MV-4-11 (cell line): ENCODE results near the gene YEATS4.
A peak's percentile ranks its signal among the peaks of the same experiment; 100 is the strongest.
"Not testable (repeated sequence)": the region's sequence is repeated elsewhere in the genome, so short reads cannot be mapped to it uniquely, and the experiment has no call there.

Experiments
- DNase-seq: peaks from one replicate; lab custom pipeline; 2025; lab: John Stamatoyannopoulos, UW

The YEATS4 gene

DNA sequence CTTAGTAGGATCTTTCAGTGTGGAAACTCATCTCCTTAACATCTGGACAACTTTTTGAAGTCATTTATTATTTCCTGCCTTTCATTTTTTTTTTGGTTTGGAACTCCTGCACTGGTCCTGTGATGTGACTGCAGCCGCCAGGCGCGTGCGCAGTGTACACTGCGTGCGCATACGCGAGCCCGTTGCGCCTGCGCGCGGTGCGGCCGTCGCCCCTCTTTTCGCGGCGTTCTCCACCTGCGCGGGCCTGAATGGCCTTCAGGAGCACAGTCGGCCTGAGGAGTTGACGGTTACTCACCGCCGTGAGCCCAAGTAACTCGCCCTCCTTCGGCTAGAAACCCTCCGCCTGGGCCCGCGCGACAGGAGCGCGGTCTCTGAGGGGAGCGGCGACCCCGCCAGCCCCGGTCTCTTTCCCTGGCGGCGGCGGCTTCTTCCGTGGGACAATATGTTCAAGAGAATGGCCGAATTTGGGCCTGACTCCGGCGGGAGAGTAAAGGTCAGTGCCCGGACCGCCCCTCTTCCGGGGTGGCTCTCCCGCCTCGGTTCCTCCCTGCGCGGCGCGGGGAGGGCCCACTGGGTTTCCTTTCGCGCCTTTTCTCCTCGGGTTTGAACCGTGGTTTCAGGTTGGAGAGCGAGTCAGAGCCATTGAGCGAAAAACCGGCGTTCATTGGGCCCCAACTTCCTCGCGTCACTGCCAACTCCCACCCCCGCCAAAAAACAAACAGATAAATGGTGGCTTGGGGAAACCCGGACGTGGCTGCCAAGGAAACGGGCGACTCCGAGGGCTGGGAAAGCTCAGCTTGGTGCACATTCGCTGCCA is at the start of gene YEATS4:
Gene YEATS4, plus strand, starts transcription at position 213 of the 817 bp plus-strand sequence. Its CDS starts 230 bp downstream, at position 443.
- peak; percentile 90 for DNase-seq

- no peak for DNase-seq
Observed at GRCh38 chr12:69313209-69313608, 46.3 kb upstream of the YEATS4 start.

DNA sequence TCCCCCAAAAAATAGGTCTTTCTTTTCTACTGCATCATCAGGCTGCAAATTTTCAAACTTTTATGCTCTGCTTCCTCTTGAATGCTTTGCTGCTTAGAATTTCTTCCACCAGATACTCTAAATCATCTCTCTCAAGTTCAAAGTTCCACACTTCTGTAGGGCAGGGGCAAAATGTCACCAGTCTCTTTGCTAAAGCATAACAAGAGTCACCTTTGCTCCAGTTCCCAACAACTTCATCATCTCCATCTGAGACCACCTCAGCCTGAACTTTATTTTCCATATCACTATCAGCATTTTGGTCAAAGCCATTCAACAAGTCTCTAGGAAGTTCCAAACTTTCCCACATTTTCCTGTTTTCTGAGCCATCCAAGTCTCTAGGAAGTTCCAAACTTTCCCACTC is 42.8 kb upstream of the YEATS4 start:
- DNase-seq: not testable (repeated sequence)

GRCh38 chr12:69317233-69317632 is 42.3 kb upstream of the YEATS4 start:
- DNase-seq: not testable (repeated sequence)

DNA sequence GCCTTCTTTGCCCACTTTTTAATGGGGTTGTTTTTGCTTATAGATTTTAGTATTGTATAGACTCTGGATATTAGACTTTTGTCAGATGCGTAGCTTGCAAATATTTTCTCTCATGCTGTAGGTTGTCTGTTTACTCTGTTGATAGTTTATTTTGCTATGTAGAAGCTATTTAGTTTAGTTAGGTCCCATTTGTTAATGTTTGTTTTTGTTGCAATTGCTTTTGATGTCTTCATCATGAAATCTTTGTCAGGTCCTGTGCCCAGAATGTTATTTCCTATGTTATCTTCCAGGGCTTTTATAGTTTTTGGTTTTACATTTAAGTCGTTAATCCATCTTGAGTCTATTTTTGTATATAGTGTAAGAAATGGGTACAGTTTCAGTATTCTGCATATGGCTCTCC is 41.3 kb upstream of the YEATS4 start:
- DNase-seq: no peak

GRCh38 chr12:69321351-69321750 is 38.2 kb upstream of the YEATS4 start:
- DNase-seq: peak; percentile 69

GRCh38 chr12:69324797-69325466 is 34.6 kb upstream of the YEATS4 start:
- peak; percentile 90 for DNase-seq

DNA sequence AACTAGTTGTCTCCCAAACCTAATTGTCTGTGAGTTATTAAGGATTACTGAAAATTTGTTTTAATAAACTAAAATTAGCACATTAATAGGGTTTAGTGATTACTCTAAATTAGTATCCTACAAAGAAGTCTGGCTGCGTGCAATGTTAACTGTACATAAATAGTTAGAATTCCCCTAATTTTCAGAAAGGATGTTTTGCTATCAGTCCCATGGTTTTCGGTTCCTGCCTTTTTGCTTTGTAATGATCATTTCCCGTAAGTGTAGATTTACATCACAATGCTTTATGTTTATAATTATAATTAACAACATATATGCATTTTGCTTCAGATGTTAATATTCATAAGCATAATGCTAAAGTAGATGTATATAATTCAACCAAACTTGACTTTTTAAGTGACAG is 31.1 kb upstream of the YEATS4 start:
- no peak for DNase-seq

- peak; percentile 54 for DNase-seq
Observed at GRCh38 chr12:69329669-69330428, 29.7 kb upstream of the YEATS4 start.

DNA sequence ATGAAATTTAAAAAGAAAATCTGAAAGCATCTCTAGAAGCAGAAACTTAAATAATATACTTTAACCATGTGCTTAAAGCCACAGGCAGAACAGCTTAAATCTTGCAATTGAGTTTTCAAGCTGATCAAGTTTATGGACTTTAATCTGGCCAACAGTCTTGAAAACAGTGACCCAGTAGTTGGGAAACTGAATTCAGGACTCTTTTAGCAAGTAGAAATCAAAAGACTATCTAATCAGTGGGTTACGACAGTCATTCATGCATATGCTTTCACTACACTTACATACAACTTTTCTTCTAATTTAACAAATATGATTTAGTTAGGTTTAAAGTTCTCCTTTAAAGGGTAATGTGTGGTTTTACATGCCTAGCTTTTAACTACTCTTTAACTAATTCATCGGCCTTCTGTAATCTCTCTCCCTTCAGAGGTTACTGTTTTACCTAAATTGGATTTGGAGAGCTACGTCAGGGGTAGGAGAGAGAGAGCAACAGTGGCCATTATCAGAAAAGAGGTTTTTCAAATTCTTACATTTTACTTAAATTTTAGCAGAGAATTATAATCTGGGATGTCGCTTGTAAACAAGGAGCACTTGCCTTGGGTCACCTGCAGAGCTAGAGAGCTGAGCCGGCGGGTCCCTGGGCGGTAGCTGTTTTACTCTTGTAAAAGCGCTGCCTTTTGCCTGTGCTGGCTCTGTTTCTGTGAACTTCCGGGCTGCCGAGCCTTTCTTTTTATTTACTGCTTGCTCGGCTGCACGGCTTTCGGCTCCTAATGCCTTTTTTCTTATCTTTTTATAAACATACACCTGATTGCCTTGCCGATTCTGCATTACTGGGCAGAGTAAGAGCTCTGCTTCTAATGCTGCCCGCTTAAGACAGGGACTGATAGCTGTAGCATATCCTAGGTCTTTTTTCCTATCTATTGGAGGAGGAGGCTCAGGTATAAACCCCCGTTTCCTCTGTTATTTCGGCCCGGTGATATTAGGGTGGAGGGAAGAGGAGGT is 28.8 kb upstream of the YEATS4 start:
- DNase-seq: no peak

GRCh38 chr12:69331519-69331908 is 28.0 kb upstream of the YEATS4 start:
- no peak for DNase-seq

GRCh38 chr12:69331909-69332684 is 27.4 kb upstream of the YEATS4 start:
- no peak for DNase-seq

DNA sequence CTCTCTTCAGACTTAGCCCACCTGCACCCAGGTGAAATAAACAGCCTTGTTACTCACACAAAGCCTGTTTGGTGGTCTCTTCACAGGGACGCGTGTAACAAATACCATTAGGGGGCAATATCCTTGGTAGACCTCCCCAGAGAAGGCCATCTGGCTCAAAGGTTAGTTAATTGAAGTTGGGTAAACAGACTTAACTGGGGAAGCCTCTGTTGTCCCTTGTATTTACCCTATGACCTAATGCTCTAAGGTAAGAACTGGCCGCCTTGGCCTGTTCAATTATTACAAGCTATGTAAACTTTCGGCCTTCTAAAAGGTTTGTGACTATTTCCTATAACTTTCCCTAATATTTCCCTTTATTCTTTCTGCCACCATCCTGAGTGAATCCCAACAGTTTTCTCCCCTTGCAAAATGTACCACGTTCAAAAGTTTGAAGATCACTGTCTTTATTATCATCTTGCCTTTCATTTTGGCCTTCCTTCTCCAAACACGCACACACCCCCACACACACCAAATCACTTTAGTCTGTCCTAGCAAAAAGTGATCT is 26.7 kb upstream of the YEATS4 start:
- DNase-seq: no peak

- DNase-seq: no peak
Observed at GRCh38 chr12:69334158-69334557, 25.4 kb upstream of the YEATS4 start.

- peak; percentile 58 for DNase-seq
Observed at GRCh38 chr12:69337311-69338090, 22.0 kb upstream of the YEATS4 start.

DNA sequence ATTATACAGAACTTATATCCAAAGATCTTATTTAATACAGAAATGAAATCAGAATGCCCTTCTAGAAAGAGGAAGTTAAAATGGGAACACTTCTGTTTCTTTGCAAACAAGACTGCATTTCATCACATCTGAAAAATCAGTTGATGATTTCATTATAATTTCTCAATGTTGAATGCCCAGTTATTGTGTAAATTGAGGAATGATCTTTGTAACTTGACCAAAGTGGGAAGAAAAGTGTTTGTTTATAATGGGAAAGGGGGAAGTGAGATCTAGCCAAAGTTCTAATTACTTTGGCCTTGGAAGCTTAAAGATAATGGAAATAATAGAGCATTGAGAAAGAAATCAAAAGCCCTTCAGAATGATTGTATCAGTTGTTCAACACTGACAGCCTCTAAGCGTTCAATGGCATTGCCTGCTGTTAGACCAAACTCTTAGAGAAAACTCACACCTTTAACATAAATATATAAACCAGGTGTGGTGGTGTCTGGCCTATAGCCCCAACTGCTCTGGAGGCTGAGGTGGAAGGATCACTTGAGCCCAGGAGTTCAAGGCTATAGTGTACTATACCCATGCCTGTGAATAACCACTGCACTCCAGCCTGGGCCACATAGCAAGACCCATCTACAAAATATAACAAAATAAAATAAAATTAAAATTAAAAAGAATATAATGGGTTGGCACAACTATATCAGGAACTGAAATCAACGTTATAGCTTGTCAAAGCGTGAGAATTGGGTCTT is 21.3 kb upstream of the YEATS4 start:
- DNase-seq: peak; percentile 94

DNA sequence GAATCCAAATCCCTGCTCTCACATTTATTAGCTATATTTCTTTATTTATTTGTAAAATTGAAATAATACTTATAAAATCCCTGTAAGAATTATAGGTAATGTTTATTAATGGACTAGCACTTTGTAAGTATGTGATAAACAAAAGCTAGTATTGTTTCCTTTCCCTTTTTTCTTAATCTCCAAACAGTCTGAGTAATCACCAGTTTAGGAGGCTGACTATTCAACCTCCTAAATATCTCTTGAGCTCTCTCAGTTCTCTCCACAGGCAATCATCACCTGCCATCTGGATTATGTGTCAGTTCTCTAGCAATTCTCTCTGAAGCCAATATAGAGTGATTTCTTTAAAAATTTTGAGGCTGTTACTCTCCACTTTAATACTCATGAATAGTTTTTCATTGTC is 20.6 kb upstream of the YEATS4 start:
- peak; percentile 58 for DNase-seq

- peak; percentile 20 for DNase-seq
Observed at GRCh38 chr12:69339999-69340398, 19.5 kb upstream of the YEATS4 start.

GRCh38 chr12:69341328-69341727 is 18.2 kb upstream of the YEATS4 start:
- peak; percentile 91 for DNase-seq
